ENCODE results near the gene IMMP1L.

The IMMP1L gene

DNA sequence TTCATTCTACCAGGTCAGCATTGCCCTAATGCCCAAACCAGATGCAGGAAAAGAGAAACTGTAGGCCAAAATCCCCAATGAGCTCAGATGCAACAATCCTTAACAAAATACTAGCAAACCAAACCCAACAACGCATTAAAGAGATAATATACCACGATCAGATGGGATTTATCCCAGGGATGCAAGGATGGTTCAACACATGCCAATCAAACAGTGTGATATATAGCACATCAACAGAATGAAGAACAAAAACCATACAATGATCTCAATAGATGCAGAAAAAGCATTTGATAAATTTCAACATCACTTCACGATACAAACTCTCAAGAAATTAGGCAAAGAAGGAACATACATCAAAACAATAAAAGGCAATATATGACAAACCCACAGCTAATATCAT lies 45.0 kb downstream of the IMMP1L start:
- DNase-seq, result no peak

DNA sequence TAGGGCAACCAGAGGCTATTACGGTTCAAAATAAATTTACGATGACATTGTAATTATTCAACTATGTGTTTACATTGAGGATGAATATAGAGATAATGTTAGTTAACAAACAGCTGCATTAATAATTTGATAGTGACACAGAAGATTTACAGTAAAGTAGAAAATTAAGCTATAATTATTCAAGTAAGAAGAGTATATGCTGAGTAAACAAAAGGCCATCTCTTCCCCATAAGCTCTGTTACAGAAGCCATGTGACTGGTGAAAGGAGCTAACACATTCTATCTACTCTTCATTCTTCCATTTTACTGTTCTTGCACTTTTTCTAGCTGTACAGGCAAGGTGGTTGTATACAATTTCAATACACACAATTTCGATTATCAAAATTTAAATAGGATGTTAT lies 54.2 kb downstream of the IMMP1L start:
- DNase-seq, result no peak

DNA sequence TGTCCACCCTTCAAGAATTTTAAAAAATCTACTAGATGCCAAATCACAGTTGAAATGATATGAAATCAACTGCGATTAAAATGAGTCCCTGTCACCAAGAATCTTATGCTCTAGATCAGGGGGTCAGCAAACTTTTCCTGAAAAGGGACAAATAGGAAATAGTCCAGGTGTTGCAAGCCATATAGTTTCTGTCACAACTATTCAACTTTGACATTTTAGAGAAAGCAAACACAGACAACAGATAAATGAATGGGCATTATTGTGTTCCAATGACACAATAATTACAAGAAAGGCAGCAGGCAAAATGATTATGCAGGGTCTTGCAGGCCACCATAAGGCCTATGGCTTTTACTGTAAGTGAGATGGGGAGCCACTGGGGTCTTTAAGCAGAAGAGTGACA lies 58.6 kb downstream of the IMMP1L start:
- no peak for DNase-seq

DNA sequence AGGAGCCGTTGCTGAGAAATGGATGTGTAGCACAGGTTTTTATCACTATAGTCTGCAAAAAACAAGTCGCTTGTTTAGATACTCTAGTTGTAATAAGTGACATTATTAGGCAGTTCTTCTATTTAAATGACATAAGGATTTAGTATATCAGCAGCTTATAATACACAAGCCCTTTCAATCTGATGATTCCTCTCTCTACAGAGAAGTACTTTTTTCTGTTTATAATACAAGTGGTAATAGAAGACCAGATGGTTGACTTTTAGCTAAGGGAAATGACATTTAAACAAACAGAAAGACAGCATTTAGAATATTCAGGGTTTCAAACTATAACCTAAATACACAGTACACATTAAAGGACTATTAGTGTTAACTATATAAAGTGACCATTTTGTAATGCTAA lies 60.4 kb downstream of the IMMP1L start:
- no peak for DNase-seq

DNA sequence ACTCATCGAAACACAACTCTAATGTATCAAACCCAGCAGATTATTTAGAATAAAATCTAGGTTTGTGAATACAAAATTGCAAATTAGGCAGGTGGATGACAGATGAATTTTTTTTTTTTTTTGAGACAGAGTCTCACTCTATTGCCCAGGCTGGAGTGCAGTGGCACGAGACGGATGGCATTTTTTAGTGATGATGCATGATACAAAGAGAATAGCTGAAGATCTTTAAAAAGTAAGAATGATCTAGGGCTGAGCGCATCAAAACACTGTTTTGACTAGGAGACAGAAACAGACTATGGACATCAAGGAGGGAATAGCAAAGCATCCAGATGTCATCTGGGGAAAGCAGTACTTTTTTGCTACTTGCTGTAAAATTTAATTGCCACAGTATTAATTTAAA lies 63.8 kb downstream of the IMMP1L start:
- DNase-seq, result no peak

DNA sequence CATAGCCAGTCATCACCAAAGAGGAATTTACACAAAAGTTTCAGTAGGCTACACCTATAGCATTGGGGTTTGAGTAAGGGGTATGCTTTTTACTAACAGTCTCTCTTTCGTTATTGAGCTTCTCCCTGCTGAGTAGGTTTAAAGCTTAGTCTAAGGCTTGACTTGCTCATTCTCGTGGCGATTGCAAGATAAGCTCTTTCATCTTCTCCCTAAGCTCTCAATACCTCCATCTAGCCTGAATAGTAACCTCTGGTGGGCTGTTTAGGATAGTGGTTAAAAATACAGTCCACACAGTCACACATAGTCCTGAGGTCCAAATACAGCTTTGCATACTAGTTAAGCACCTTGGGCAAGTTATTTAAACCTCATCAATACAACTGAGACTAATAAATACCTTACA lies 65.6 kb downstream of the IMMP1L start:
- no peak for DNase-seq

GRCh38 chr11:31442086-31442485 lies 67.3 kb downstream of the IMMP1L start:
- no peak for DNase-seq

GRCh38 chr11:31441296-31441695 lies 68.1 kb downstream of the IMMP1L start:
- DNase-seq, result no peak

GRCh38 chr11:31437742-31438435 lies 71.5 kb downstream of the IMMP1L start:
- DNase-seq, result no peak

- DNase-seq, result no peak
Measured at GRCh38 chr11:31433851-31434250, 75.6 kb downstream of the IMMP1L start.

DNA sequence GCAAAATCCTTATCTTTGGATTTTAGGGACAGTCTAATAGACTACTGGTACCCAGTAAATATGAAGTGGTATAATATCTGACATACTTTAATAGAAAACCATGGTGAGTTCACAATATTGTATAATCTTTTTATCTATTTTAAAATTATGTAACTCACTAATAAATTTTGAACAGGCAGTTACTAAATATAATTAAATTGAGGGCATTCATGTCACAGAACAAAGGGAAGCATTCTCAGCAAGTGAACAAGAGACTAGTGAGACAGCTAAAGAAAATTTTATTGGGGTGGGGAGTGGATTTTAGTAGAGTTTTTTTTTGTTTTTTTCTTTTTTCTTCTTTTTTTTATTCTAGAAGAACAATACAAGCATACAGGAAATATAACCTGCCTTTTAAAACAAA lies 84.8 kb downstream of the IMMP1L start:
- no peak for DNase-seq

GRCh38 chr11:31422703-31423102 lies 86.7 kb downstream of the IMMP1L start:
- no peak for DNase-seq

DNA sequence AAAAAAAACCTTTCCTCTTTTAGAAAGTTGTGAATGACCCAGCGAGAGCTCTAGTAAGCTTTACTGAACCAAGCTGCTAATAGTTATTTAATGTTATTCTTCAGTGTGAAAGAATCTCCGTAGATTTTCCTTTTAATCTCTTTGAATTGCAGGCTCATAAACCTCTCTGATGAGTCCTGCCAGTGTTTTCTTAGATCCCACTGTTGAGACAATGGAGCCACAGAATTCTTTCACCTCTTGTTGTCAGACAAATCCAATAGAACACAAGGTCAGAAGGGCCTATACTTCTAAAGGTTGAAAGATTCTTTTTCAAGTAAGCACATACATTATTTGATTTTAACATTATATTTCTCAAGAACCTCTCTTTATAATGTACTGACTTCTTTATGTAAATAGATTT lies 87.6 kb downstream of the IMMP1L start:
- no peak for DNase-seq

GRCh38 chr11:31419669-31420068 lies 89.8 kb downstream of the IMMP1L start:
- DNase-seq, result no peak

DNA sequence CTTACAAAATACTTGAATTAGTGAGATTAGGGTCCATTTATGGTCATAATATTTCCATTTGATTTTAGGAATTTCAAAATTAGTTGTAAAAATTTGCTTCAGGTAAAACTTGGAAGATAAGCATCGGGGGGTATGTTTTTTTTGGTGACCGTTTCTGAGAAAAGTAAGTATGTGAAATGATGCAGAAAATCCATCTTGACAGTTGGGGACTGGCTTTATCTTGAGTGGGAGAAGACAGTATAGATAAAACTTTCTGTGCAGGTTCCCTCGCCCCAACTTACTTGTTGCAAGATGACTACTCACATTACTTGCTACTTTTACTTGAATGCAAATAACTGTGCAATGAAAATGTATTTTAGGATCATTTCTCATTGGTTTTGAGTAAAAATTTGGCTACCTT lies 90.3 kb downstream of the IMMP1L start:
- no peak for DNase-seq

- DNase-seq, result no peak
Measured at GRCh38 chr11:31417816-31418215, 91.6 kb downstream of the IMMP1L start.

DNA sequence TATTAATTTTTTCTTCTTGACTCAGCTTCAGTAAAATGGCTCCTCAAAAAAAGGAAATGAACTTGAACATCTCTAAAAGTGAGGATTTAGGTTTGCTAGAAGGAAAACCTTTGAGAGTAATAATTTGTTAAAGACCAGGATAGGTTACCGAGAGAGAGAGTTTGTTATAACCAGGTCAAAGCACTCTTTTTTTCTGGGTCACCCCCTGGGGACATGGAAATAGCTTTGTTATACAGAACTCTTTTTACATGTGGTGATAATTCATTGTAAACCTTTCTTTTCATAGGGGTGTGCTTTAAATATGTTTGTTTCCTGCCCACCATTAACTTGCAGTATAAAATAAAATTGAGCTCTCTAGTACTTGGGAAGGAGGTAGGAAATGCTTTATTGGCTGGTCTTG lies 92.1 kb downstream of the IMMP1L start:
- DNase-seq, result no peak

- no peak for DNase-seq
Measured at GRCh38 chr11:31415435-31415834, 94.0 kb downstream of the IMMP1L start.

DNA sequence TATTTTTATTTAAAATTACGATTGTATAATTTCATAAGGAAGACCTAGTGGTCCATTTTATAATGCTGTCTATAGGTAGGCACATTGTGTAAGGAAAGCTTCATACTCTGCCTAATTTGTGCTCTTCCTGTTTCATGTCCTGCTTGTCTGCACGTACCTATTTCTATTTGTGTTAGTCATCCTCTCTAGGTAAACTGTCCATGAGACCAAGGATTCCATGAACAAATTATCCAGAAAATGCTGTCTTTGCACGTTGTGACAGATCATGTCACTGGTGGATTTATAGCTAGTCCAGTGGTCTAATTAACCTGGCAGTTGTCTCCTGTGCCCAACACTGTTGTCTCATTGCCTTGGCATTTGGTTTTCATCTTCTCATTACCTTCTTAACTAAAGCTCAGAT lies 95.1 kb downstream of the IMMP1L start:
- DNase-seq, result no peak

DNA sequence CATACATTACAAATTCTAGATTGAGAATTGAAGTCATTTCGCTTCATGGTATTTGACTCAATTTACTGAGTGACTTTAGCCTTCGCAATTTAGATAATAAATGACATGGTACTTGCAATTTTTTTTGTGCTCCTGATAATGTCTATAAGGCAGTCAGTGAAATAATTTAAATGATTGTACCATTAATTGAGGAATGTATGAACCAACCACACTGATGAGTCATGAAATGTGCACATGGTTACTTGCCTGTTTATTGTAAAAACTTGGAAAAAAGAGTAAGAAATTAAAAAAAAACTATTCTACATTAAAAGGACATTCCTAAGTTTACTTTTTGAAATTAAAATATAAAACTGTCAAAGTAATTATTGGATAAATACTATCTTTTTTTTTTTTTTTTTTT lies 96.5 kb downstream of the IMMP1L start:
- DNase-seq, result no peak

- DNase-seq, result no peak
Measured at GRCh38 chr11:31408201-31408600, 101.2 kb downstream of the IMMP1L start.

DNA sequence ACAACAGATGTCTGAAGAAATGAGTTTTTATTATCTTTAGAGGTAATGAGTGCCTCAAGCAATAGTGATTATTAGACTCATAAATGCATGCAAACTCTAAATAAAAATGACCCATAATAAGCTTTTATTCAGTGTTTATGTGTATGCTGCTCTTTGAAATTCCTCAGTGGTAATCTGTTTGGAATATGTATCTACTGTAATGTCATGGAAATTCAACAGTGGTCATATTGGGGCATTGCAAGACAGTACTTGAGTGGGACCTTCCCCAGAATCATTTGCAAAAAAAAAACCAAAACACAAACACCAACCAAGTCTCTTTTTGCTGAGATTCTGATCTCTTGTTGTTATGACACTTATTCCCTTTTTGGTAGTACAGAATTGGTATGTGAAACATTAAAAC lies 104.8 kb downstream of the IMMP1L start:
- DNase-seq, result no peak

GRCh38 chr11:31397239-31397834 lies 112.1 kb downstream of the IMMP1L start:
- DNase-seq, result no peak

DNA sequence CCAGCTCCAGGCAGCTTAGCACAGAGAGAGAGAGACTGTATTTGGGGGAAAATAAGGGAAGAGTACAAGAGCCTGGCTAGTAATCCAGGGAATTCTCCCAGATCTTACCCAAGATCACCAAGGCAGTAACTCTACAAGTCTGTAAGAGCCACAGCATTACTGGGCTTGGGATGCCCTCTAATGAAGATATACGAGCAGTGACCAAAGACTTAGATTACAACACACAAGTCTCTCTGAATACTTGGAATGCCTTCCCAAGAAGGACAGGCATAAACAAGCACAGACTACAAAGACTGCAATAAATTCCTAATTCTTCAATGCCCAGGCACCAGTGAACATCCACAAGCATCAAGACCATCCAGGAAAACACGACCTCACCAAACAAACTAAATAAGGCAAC lies 122.0 kb downstream of the IMMP1L start:
- no peak for DNase-seq

- DNase-seq, result no peak
Measured at GRCh38 chr11:31383116-31383515, 126.3 kb downstream of the IMMP1L start.

Data from stimulated activated CD4-positive, alpha-beta T cell treated with anti-CD3 and anti-CD28 coated beads, Interleukin-4, amount 100 ng/mL, for 24 hours (primary cell).